Measurements from ENCODE around the gene POLA2.

DNA sequence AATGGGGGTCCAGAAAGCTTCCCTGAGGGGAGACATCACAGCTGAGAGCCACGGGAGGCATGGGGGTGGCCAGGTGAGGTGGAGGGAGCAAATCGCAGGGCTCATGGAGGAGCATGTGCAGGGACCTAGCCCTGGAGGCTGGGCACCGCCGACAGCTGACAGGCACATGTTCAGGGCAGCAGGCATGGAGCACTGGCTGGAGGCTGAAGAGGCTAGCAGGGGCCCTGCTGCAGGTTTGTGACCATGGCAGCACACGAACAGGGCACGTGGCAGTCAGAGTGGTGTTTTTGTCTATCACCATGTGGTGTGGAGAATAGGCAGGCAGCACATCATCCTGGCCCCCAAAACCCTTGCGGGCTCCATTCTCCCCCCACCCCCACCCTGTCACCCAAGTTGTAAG lies 42.9 kb downstream of the POLA2 start:
- no peak for TF ChIP-seq L3MBTL2 (conservative IDR thresholded peaks at IDR 0.05)
- no peak for TF ChIP-seq SP1 (IDR thresholded peaks at IDR 0.05)
- no peak for TF ChIP-seq BHLHE40 (IDR thresholded peaks at IDR 0.05; ENCODE audit: borderline replicate concordance)
- TF ChIP-seq FOXM1 (IDR thresholded peaks at IDR 0.05; ENCODE audit: borderline replicate concordance), result no peak
- no peak for TF ChIP-seq ARNT (IDR thresholded peaks at IDR 0.05)
- no peak for TF ChIP-seq LEF1 (IDR thresholded peaks at IDR 0.05; ENCODE audit: borderline replicate concordance)
